Stimulated activated CD4-positive, alpha-beta T cell treated with anti-CD3 and anti-CD28 coated beads, TNF-alpha, amount 100 ng/mL, for 24 hours (primary cell): ENCODE data around the gene DENND1A.

ENCODE experiments used
- DNase-seq, 3 experiments: peaks; one replicate each; pipeline ENCODE4 v3.0.0-alpha.2; 2020; ENCODE audit warnings: low read depth in 3 of 3

DENND1A gene

GRCh38 chr9:123568691-123569688 lies 360.9 kb downstream of the DENND1A start:
- DNase-seq = no peak

GRCh38 chr9:123567013-123567412 lies 362.9 kb downstream of the DENND1A start:
- DNase-seq = no peak

GRCh38 chr9:123564652-123565051 lies 365.3 kb downstream of the DENND1A start:
- DNase-seq = no peak

GRCh38 chr9:123562844-123563346 lies 367.0 kb downstream of the DENND1A start:
- peak in 1 of 3 experiments; percentile 7 for DNase-seq

GRCh38 chr9:123561046-123561445 lies 368.9 kb downstream of the DENND1A start:
- no peak for DNase-seq

- DNase-seq = no peak
These were observed 373.2 kb downstream of the DENND1A start for GRCh38 chr9:123556464-123557435.

- DNase-seq = no peak
These were observed 374.3 kb downstream of the DENND1A start for GRCh38 chr9:123555646-123556045.

- DNase-seq = no peak
These were observed 377.4 kb downstream of the DENND1A start for GRCh38 chr9:123552530-123552929.

- DNase-seq = no peak
These were observed 378.2 kb downstream of the DENND1A start for GRCh38 chr9:123551734-123552133.

GRCh38 chr9:123550797-123551196 lies 379.1 kb downstream of the DENND1A start:
- DNase-seq = no peak

GRCh38 chr9:123550012-123550411 lies 379.9 kb downstream of the DENND1A start:
- no peak for DNase-seq

DNA sequence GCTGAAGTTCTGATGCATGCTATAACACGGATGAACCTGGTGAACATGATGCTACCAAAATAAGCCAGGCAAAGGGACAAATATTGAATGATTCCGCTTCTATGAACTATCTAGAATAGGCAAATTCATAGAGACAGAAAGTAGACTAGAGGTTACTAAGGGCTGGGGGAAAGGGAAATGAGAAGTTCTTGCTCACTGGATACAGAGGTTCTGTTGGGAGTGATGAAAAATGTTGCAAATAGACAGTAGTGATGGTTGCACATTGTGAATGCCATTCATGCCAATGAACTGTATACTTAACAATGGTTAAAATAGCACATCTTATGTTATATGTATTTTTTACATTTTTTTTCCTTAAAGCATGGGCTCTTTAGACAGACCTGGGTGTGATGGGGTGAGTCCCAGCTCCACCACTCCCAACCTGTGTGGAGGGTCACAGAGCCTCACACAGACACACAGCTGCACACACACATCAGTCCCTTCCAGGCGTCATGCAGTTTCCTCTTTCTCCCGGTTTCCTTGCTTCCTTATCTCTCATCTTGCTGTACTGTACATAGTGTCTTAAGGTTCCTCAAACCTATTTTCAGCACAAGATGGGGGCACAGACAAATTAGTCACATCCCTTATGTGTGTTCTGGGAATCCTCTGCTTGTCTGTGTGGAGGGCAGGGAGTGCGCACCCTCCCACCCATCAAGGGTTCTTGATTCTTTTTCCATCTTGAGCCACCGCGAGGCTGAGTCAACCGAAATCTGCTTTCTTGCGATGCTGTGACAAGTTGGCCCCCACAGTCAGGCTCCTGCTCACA lies 381.0 kb downstream of the DENND1A start:
- peak; percentile 47 to 76 (median 50) for DNase-seq

DNA sequence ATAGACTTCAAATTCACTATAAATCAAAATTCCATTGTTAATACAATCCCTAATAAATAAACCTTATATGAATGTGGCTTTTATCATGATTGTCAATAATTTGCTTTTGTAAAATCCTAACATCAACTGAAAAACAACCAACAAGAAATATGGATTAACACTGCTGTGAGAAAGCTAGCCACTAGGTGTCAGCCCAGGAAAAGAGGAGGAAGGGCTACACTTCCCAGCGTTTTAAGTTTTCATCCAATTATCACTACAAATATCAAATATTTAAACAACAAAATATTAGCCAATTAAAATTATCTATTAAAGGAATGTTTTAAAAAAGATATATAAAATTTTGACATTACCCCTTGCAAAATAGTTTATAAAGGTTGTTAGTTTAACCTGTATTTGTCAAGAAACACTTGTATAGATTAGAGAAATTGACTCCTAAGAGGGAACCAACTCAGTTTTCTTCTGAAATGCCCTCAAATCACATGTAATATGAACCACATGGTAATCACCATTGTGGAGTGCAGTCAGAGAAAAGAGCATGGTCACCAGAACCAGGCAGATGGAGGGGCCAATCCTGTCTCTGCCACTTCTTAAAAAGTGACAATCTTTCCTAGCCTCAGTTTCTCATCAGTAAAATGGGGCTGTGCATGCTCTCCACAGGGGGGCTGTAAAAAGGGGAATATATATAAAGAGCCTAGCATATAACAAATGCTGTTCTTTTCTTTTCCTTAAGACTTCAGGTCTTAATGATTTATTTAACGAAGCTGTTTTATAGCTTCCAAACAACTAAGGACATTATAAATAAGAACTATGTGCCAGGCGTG lies 385.7 kb downstream of the DENND1A start:
- DNase-seq = no peak

- no peak for DNase-seq
These were observed 386.4 kb downstream of the DENND1A start for GRCh38 chr9:123543492-123543891.

DNA sequence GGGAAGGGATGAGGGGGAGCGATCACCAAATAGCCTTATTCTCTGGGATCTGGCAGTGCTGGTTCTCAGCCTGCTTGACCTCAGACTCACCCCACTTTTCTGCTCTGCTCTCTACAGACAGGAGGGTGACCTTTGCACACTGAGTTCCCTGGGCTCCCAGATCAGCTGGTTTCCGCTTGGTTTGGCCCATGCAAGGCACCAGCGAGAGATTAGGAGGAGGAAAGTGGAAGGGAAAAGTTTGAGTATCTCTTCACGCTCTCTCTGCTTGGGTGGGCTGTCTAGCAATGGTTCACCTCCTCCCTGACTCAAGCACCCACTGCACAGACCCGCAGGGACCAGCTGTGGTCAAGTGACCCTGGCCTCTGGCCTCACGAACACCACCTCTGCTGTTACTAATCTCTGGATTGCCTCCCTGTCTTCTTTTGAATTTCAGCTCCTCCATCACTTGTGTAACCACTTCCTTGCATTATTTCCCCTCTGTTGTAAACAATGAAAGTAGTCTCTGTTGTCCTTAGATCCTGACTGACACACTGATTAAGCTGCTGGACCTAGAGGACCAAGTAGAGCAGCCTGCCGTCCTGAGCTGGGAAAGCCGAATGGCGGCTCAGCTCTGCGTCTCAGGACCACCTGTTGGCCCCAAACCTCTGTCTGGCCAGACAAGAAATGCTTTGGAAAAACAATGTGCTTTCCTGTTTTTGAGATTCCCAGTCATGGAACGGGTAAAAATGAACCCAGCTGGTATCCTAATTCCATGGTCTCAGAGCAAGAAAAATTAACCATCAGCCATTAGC lies 387.3 kb downstream of the DENND1A start:
- DNase-seq = no peak

- no peak for DNase-seq
These were observed 388.5 kb downstream of the DENND1A start for GRCh38 chr9:123541411-123541810.

DNA sequence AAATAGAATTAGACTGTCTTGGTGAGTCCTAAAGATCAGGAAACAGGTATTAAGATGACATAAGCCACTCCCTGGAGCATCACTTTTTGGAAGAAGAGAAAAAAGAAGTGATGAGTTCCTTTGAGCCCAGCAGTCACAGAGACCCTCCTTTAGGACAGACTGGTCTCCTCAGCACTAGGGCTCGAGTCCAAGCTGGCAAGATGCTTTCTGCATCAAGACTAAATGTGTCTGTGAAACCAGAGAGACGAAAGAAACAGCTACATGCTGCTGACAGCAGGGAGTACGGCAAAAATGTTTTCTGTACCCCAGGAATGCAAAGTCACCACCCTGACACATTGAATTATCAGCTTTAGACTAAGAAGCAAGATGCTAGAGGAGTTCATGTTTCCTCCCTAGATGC lies 389.5 kb downstream of the DENND1A start:
- no peak for DNase-seq

GRCh38 chr9:123537809-123538208 lies 392.1 kb downstream of the DENND1A start:
- DNase-seq = no peak

DNA sequence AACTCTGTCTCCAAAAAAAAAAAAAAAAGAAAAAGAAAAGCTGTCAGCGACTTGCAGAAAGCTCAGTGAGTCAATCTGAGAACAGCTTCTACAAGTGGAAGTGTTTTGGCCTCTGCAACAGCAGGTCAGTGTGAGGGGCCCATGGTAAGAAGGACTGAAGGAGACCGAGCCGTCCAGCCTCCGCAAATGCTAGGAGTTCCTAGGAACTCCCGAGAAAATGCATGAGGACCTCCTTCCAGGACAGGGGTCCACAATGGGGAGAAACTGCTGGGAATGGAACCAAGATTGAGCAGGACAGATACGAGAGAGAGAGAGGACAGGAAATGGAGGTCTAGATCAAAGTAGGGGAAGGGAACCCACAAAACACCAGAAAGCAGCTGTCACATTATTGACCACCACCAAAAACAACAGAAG lies 393.5 kb downstream of the DENND1A start:
- DNase-seq = no peak
